ENCODE data around the gene FOCAD. TPM values are rescaled to one million over a fixed set of nuclear protein-coding genes. Genes with fewer than 3 reads are reported as not detected.

The FOCAD gene
- 1 to 10 TPM; 4.6 to 6.1 TPM for polyA plus RNA-seq

GRCh38 chr9:20684035-20684874 lies at the start of gene FOCAD:
Gene FOCAD (plus strand): TSS chr9:20684259. CDS start chr9:20715354, 31,095 bp downstream.
- 1% methylated on average over 65 to 78 of the region's 78 CpGs for WGBS, 2 donors
- Histone ChIP-seq H3K27me3 (ENCODE audit: control insufficient read depth in 1 of 2, insufficient read depth in 2 of 2, low read length in 2 of 2) (no peaks in the 10 kb centered on the region), H3K27ac (ENCODE audit: low read depth in 2 of 2, low read length in 1 of 2) (peak within 1 kb of the TSS; percentile 94 to 95), H3K9me3 (ENCODE audit: control insufficient read depth in 2 of 2, insufficient read depth in 1 of 2, low read depth in 1 of 2, low read length in 1 of 2) (no peaks in the 10 kb centered on the region), H3K36me3 (ENCODE audit: control insufficient read depth in 2 of 2, insufficient read depth in 2 of 2, low read length in 1 of 2) (no peaks in the 10 kb centered on the region), H3K4me1 (ENCODE audit: control insufficient read depth in 2 of 2, insufficient read depth in 2 of 2, low read length in 1 of 2) (no peaks in the 10 kb centered on the region), H3K4me3 (ENCODE audit: low read depth in 1 of 2, low read length in 2 of 2) (peak within 1 kb of the TSS; percentile 91 to 94)

- Histone ChIP-seq H3K9me3 (ENCODE audit: control insufficient read depth in 2 of 2, insufficient read depth in 1 of 2, low read depth in 1 of 2, low read length in 1 of 2) (no peaks in the 10 kb centered on the region), H3K4me1 (ENCODE audit: control insufficient read depth in 2 of 2, insufficient read depth in 2 of 2, low read length in 1 of 2) (no peaks in the 10 kb centered on the region), H3K27ac (ENCODE audit: low read depth in 2 of 2, low read length in 1 of 2) (no peak overlapping the region), H3K4me3 (ENCODE audit: low read depth in 1 of 2, low read length in 2 of 2) (no peak overlapping the region), H3K36me3 (ENCODE audit: control insufficient read depth in 2 of 2, insufficient read depth in 2 of 2, low read length in 1 of 2) (no peaks in the 10 kb centered on the region), H3K27me3 (ENCODE audit: control insufficient read depth in 1 of 2, insufficient read depth in 2 of 2, low read length in 2 of 2) (no peaks in the 10 kb centered on the region)
- WGBS, 2 donors = 80 to 82% methylated on average over 4 of the region's 4 CpGs
These were observed 49.2 kb upstream of the FOCAD start for GRCh38 chr9:20634895-20635294.

GRCh38 chr9:20636888-20637440 lies 47.1 kb upstream of the FOCAD start:
- 75 to 88% methylated on average over 3 of the region's 3 CpGs for WGBS, 2 donors
- Histone ChIP-seq H3K4me3 (ENCODE audit: low read depth in 1 of 2, low read length in 2 of 2) (no peak overlapping the region), H3K4me1 (ENCODE audit: control insufficient read depth in 2 of 2, insufficient read depth in 2 of 2, low read length in 1 of 2) (no peaks in the 10 kb centered on the region), H3K27ac (ENCODE audit: low read depth in 2 of 2, low read length in 1 of 2) (no peak overlapping the region), H3K27me3 (ENCODE audit: control insufficient read depth in 1 of 2, insufficient read depth in 2 of 2, low read length in 2 of 2) (no peaks in the 10 kb centered on the region), H3K36me3 (ENCODE audit: control insufficient read depth in 2 of 2, insufficient read depth in 2 of 2, low read length in 1 of 2) (no peaks in the 10 kb centered on the region), H3K9me3 (ENCODE audit: control insufficient read depth in 2 of 2, insufficient read depth in 1 of 2, low read depth in 1 of 2, low read length in 1 of 2) (no peaks in the 10 kb centered on the region)

- 64 to 69% methylated on average over 7 of the region's 7 CpGs for WGBS, 2 donors
- no peaks in the 10 kb centered on the region for H3K36me3 ChIP-seq (ENCODE audit: control insufficient read depth in 2 of 2, insufficient read depth in 2 of 2, low read length in 1 of 2)
- no peak overlapping the region for H3K27ac ChIP-seq (ENCODE audit: low read depth in 2 of 2, low read length in 1 of 2)
- H3K4me1 ChIP-seq (ENCODE audit: control insufficient read depth in 2 of 2, insufficient read depth in 2 of 2, low read length in 1 of 2) = no peaks in the 10 kb centered on the region
- no peaks in the 10 kb centered on the region for H3K9me3 ChIP-seq (ENCODE audit: control insufficient read depth in 2 of 2, insufficient read depth in 1 of 2, low read depth in 1 of 2, low read length in 1 of 2)
- H3K4me3 ChIP-seq (ENCODE audit: low read depth in 1 of 2, low read length in 2 of 2) = no peak overlapping the region
- H3K27me3 ChIP-seq (ENCODE audit: control insufficient read depth in 1 of 2, insufficient read depth in 2 of 2, low read length in 2 of 2) = no peaks in the 10 kb centered on the region
These were observed 43.5 kb upstream of the FOCAD start for GRCh38 chr9:20640331-20641187.

- no peak overlapping the region for H3K4me3 ChIP-seq (ENCODE audit: low read depth in 1 of 2, low read length in 2 of 2)
- no peaks in the 10 kb centered on the region for H3K4me1 ChIP-seq (ENCODE audit: control insufficient read depth in 2 of 2, insufficient read depth in 2 of 2, low read length in 1 of 2)
- H3K27ac ChIP-seq (ENCODE audit: low read depth in 2 of 2, low read length in 1 of 2) = no peak overlapping the region
- WGBS, 2 donors = 81 to 88% methylated on average over 1 of the region's 1 CpG
- no peaks in the 10 kb centered on the region for H3K36me3 ChIP-seq (ENCODE audit: control insufficient read depth in 2 of 2, insufficient read depth in 2 of 2, low read length in 1 of 2)
- H3K9me3 ChIP-seq (ENCODE audit: control insufficient read depth in 2 of 2, insufficient read depth in 1 of 2, low read depth in 1 of 2, low read length in 1 of 2) = no peaks in the 10 kb centered on the region
- no peaks in the 10 kb centered on the region for H3K27me3 ChIP-seq (ENCODE audit: control insufficient read depth in 1 of 2, insufficient read depth in 2 of 2, low read length in 2 of 2)
These were observed 42.0 kb upstream of the FOCAD start for GRCh38 chr9:20642045-20642444.

GRCh38 chr9:20643660-20644059 lies 40.4 kb upstream of the FOCAD start:
- Histone ChIP-seq H3K4me1 (ENCODE audit: control insufficient read depth in 2 of 2, insufficient read depth in 2 of 2, low read length in 1 of 2) (no peaks in the 10 kb centered on the region), H3K27ac (ENCODE audit: low read depth in 2 of 2, low read length in 1 of 2) (no peak overlapping the region), H3K36me3 (ENCODE audit: control insufficient read depth in 2 of 2, insufficient read depth in 2 of 2, low read length in 1 of 2) (no peaks in the 10 kb centered on the region), H3K27me3 (ENCODE audit: control insufficient read depth in 1 of 2, insufficient read depth in 2 of 2, low read length in 2 of 2) (no peaks in the 10 kb centered on the region), H3K4me3 (ENCODE audit: low read depth in 1 of 2, low read length in 2 of 2) (no peak overlapping the region), H3K9me3 (ENCODE audit: control insufficient read depth in 2 of 2, insufficient read depth in 1 of 2, low read depth in 1 of 2, low read length in 1 of 2) (no peaks in the 10 kb centered on the region)
- 66 to 73% methylated on average over 3 of the region's 3 CpGs for WGBS, 2 donors

- H3K36me3 ChIP-seq (ENCODE audit: control insufficient read depth in 2 of 2, insufficient read depth in 2 of 2, low read length in 1 of 2) = no peaks in the 10 kb centered on the region
- 82 to 87% methylated on average over 4 of the region's 4 CpGs for WGBS, 2 donors
- H3K27ac ChIP-seq (ENCODE audit: low read depth in 2 of 2, low read length in 1 of 2) = no peak overlapping the region
- no peaks in the 10 kb centered on the region for H3K4me1 ChIP-seq (ENCODE audit: control insufficient read depth in 2 of 2, insufficient read depth in 2 of 2, low read length in 1 of 2)
- no peak overlapping the region for H3K4me3 ChIP-seq (ENCODE audit: low read depth in 1 of 2, low read length in 2 of 2)
- H3K9me3 ChIP-seq (ENCODE audit: control insufficient read depth in 2 of 2, insufficient read depth in 1 of 2, low read depth in 1 of 2, low read length in 1 of 2) = no peaks in the 10 kb centered on the region
- H3K27me3 ChIP-seq (ENCODE audit: control insufficient read depth in 1 of 2, insufficient read depth in 2 of 2, low read length in 2 of 2) = no peaks in the 10 kb centered on the region
These were observed 37.4 kb upstream of the FOCAD start for GRCh38 chr9:20646656-20647055.

GRCh38 chr9:20649381-20649780 lies 34.7 kb upstream of the FOCAD start:
- Histone ChIP-seq H3K4me1 (ENCODE audit: control insufficient read depth in 2 of 2, insufficient read depth in 2 of 2, low read length in 1 of 2) (no peaks in the 10 kb centered on the region), H3K4me3 (ENCODE audit: low read depth in 1 of 2, low read length in 2 of 2) (no peak overlapping the region), H3K27me3 (ENCODE audit: control insufficient read depth in 1 of 2, insufficient read depth in 2 of 2, low read length in 2 of 2) (no peaks in the 10 kb centered on the region), H3K27ac (ENCODE audit: low read depth in 2 of 2, low read length in 1 of 2) (no peak overlapping the region), H3K36me3 (ENCODE audit: control insufficient read depth in 2 of 2, insufficient read depth in 2 of 2, low read length in 1 of 2) (no peaks in the 10 kb centered on the region), H3K9me3 (ENCODE audit: control insufficient read depth in 2 of 2, insufficient read depth in 1 of 2, low read depth in 1 of 2, low read length in 1 of 2) (no peaks in the 10 kb centered on the region)
- WGBS, 2 donors = 29 to 33% methylated on average over 1 of the region's 1 CpG

- no peak overlapping the region for H3K4me3 ChIP-seq (ENCODE audit: low read depth in 1 of 2, low read length in 2 of 2)
- no peaks in the 10 kb centered on the region for H3K27me3 ChIP-seq (ENCODE audit: control insufficient read depth in 1 of 2, insufficient read depth in 2 of 2, low read length in 2 of 2)
- H3K36me3 ChIP-seq (ENCODE audit: control insufficient read depth in 2 of 2, insufficient read depth in 2 of 2, low read length in 1 of 2) = no peaks in the 10 kb centered on the region
- no peak overlapping the region for H3K27ac ChIP-seq (ENCODE audit: low read depth in 2 of 2, low read length in 1 of 2)
- WGBS, 2 donors = 83 to 95% methylated on average over 4 of the region's 4 CpGs
- H3K9me3 ChIP-seq (ENCODE audit: control insufficient read depth in 2 of 2, insufficient read depth in 1 of 2, low read depth in 1 of 2, low read length in 1 of 2) = no peaks in the 10 kb centered on the region
- no peaks in the 10 kb centered on the region for H3K4me1 ChIP-seq (ENCODE audit: control insufficient read depth in 2 of 2, insufficient read depth in 2 of 2, low read length in 1 of 2)
These were observed 33.7 kb upstream of the FOCAD start for GRCh38 chr9:20650313-20650712.
